Stimulated activated CD8-positive, alpha-beta memory T cell treated with anti-CD3 and anti-CD28 coated beads, Interleukin-15, amount 100 ng/mL, for 4 hours (primary cell): ENCODE measurements around the gene GFER.
A peak's percentile ranks its signal among the peaks of the same experiment; 100 is the strongest.

ENCODE experiments used
- DNase-seq, 2 donors: peaks; one replicate each; pipeline ENCODE4 v3.0.0-alpha.2; 2020; ENCODE audit warnings: low read depth in 2 of 2

GFER gene

GRCh38 chr16:1990351-1991134, 6.5 kb downstream of the GFER start:
- no peak for DNase-seq

GRCh38 chr16:1991135-1991551, 7.2 kb downstream of the GFER start:
- no peak for DNase-seq

GRCh38 chr16:1991588-1991947, 7.6 kb downstream of the GFER start:
- no peak for DNase-seq

- peak; percentile 95 to 97 for DNase-seq
Measured at GRCh38 chr16:1991948-1992703, 8.1 kb downstream of the GFER start.

- DNase-seq, result no peak
Measured at GRCh38 chr16:1992704-1993317, 8.8 kb downstream of the GFER start.

GRCh38 chr16:1993731-1994131, 9.7 kb downstream of the GFER start:
- no peak for DNase-seq

- no peak for DNase-seq
Measured at GRCh38 chr16:1997494-1998359, 13.7 kb downstream of the GFER start.

- no peak for DNase-seq
Measured at GRCh38 chr16:1998360-1998835, 14.4 kb downstream of the GFER start.

- no peak for DNase-seq
Measured at GRCh38 chr16:1998852-1999801, 15.1 kb downstream of the GFER start.

- DNase-seq, result no peak
Measured at GRCh38 chr16:1999866-2000514, 16.0 kb downstream of the GFER start.

- DNase-seq, result no peak
Measured at GRCh38 chr16:2001035-2001434, 17.0 kb downstream of the GFER start.

GRCh38 chr16:2001456-2002355, 17.7 kb downstream of the GFER start:
- DNase-seq, result no peak

GRCh38 chr16:2002406-2003230, 18.6 kb downstream of the GFER start:
- DNase-seq, result no peak

- no peak for DNase-seq
Measured at GRCh38 chr16:2003231-2003826, 19.3 kb downstream of the GFER start.

- peak; percentile 54 to 64 for DNase-seq
Measured at GRCh38 chr16:2003827-2004641, 20.0 kb downstream of the GFER start.

GRCh38 chr16:2004795-2005517, 21.0 kb downstream of the GFER start:
- no peak for DNase-seq
